Measurements from ENCODE around the gene LRRC34. TPM values are rescaled to one million over a fixed set of nuclear protein-coding genes. Genes with fewer than 3 reads are reported as not detected.

The LRRC34 gene
- total and polyA plus RNA-seq, 11 donors, result 0.60 to 2.4 (median 1.4) TPM; not detected in 1

DNA sequence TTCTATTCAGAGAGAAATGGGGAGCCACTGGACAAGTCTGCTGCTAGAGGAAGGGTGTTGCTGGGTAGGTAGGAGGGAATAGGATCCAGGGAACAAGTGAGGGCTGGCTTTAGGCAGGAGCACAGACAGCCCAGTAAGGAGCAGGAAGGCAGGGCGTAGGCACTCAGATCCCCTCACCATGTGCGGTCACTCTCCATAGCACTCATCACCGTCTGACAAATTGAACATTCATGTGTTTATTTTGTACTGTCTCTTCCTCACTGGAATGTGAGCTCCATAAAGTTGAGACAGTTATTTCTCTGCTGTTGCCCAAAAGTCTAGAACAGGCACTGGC, 24.2 kb upstream of the LRRC34 start:
- no peak overlapping the region for H3K4me3 ChIP-seq
- TF ChIP-seq POLR2A (IDR thresholded peaks at IDR 0.05), result no peak
- TF ChIP-seq, protein P1, sequence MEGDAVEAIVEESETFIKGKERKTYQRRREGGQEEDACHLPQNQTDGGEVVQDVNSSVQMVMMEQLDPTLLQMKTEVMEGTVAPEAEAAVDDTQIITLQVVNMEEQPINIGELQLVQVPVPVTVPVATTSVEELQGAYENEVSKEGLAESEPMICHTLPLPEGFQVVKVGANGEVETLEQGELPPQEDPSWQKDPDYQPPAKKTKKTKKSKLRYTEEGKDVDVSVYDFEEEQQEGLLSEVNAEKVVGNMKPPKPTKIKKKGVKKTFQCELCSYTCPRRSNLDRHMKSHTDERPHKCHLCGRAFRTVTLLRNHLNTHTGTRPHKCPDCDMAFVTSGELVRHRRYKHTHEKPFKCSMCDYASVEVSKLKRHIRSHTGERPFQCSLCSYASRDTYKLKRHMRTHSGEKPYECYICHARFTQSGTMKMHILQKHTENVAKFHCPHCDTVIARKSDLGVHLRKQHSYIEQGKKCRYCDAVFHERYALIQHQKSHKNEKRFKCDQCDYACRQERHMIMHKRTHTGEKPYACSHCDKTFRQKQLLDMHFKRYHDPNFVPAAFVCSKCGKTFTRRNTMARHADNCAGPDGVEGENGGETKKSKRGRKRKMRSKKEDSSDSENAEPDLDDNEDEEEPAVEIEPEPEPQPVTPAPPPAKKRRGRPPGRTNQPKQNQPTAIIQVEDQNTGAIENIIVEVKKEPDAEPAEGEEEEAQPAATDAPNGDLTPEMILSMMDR (IDR thresholded peaks at IDR 0.05), result no peak
- H3K27me3 ChIP-seq, result no peaks in the 10 kb centered on the region
- H3K4me1 ChIP-seq, result no peaks in the 10 kb centered on the region
- no peaks in the 10 kb centered on the region for H3K9me3 ChIP-seq
- 68 to 84% (median 80%) methylated on average over 3 of the region's 3 CpGs for WGBS, 4 donors
- no peak for DNase-seq
- intact Hi-C loops (cut with DNase I), result no loop called here
- no peak overlapping the region for H3K27ac ChIP-seq
- H3K36me3 ChIP-seq, result no peaks in the 10 kb centered on the region
- peak in 2 of 4 donors; percentile 31 to 53 for ATAC-seq

- intact Hi-C loops (cut with DNase I), result no loop called here
- no peak for DNase-seq
- no peaks in the 10 kb centered on the region for H3K9me3 ChIP-seq
- no peaks in the 10 kb centered on the region for H3K4me1 ChIP-seq
- peak in 2 of 4 donors; percentile 36 to 41 for ATAC-seq
- 74 to 85% (median 76%) methylated on average over 5 of the region's 5 CpGs for WGBS, 4 donors
- no peaks in the 10 kb centered on the region for H3K27me3 ChIP-seq
- TF ChIP-seq, protein P1 (IDR thresholded peaks at IDR 0.05), result no peak
- TF ChIP-seq POLR2A (IDR thresholded peaks at IDR 0.05), result no peak
- H3K27ac ChIP-seq, result no peak overlapping the region
- H3K4me3 ChIP-seq, result no peak overlapping the region
- no peaks in the 10 kb centered on the region for H3K36me3 ChIP-seq
Observed at GRCh38 chr3:169836078-169836941, 23.6 kb upstream of the LRRC34 start.

GRCh38 chr3:169835533-169835932, 22.8 kb upstream of the LRRC34 start:
- ATAC-seq (no peak), DNase-seq (no peak)
- no peaks in the 10 kb centered on the region for H3K4me1 ChIP-seq
- H3K9me3 ChIP-seq, result no peaks in the 10 kb centered on the region
- H3K36me3 ChIP-seq, result no peaks in the 10 kb centered on the region
- no peaks in the 10 kb centered on the region for H3K27me3 ChIP-seq
- TF ChIP-seq, protein P1 (IDR thresholded peaks at IDR 0.05), result no peak
- no peak for TF ChIP-seq POLR2A (IDR thresholded peaks at IDR 0.05)
- no peak overlapping the region for H3K4me3 ChIP-seq
- no peak overlapping the region for H3K27ac ChIP-seq
- 67 to 73% (median 70%) methylated on average over 1 of the region's 1 CpG for WGBS, 4 donors
- intact Hi-C loops (cut with DNase I), result no loop called here

GRCh38 chr3:169827712-169828111, 15.0 kb upstream of the LRRC34 start:
- H3K27ac ChIP-seq, result no peak overlapping the region
- no peaks in the 10 kb centered on the region for H3K27me3 ChIP-seq
- 64 to 86% (median 79%) methylated on average over 4 of the region's 4 CpGs for WGBS, 4 donors
- H3K9me3 ChIP-seq, result no peaks in the 10 kb centered on the region
- intact Hi-C loops (cut with DNase I), result no loop called here
- H3K36me3 ChIP-seq, result no peaks in the 10 kb centered on the region
- DNase-seq (no peak), ATAC-seq (no peak)
- no peak for TF ChIP-seq POLR2A (IDR thresholded peaks at IDR 0.05)
- TF ChIP-seq, protein P1 (IDR thresholded peaks at IDR 0.05), result no peak
- H3K4me3 ChIP-seq, result no peak overlapping the region
- H3K4me1 ChIP-seq, result no peaks in the 10 kb centered on the region

Data from heart left ventricle (tissue), 16 donors.